C4-2B (cell line): Measurements from ENCODE around the gene DUSP14.

Experiments used
- CTCF ChIP-seq: fragments of 450-650 bp; conservative IDR thresholded peaks from 2 replicates; pipeline ENCODE4 v1.5.1; 2017; ENCODE audit warnings: mild to moderate bottlenecking
- ZFX ChIP-seq: fragments of 450-650 bp; IDR thresholded peaks from 2 replicates; pipeline ENCODE4 v1.6.1; 2017

- TF ChIP-seq CTCF: no peak
- no peak for TF ChIP-seq ZFX
Measured at GRCh38 chr17:37446027-37446426, 43.7 kb upstream of the DUSP14 start.
